DOHH2 (cell line): ENCODE measurements around the gene HDAC8.
"Not testable (repeated sequence)": the region's sequence is repeated elsewhere in the genome, so short reads cannot be mapped to it uniquely, and the experiment has no call there.

Experiments used
- CTCF ChIP-seq: fragments of 200-600 bp; sonication (generic); IDR thresholded peaks from one replicate; pipeline ENCODE4 v1.5.1; 2014; ENCODE audit warnings: antibody characterized with exemption, mild to moderate bottlenecking, low read depth, low read length; ENCODE audit not compliant: poor library complexity, severe bottlenecking
- EZH2phosphoT487 ChIP-seq: fragments of 200-600 bp; sonication (generic); IDR thresholded peaks from 2 replicates; pipeline ENCODE4 v1.6.1; 2017; ENCODE audit warnings: borderline replicate concordance, mild to moderate bottlenecking, antibody characterized with exemption, low read length, moderate library complexity, mixed read lengths

- not testable (repeated sequence) for TF ChIP-seq CTCF, EZH2phosphoT487
Observed at GRCh38 chrX:72405136-72405535, 167.5 kb downstream of the HDAC8 start.
